ENCODE data around the gene ERF.

GRCh38 chr19:42281827-42282762 lies 27.2 kb upstream of the ERF start:
- TF ChIP-seq CTCF (conservative IDR thresholded peaks at IDR 0.05; ENCODE audit: low read depth, low read length) (no peak), POLR2A (IDR thresholded peaks at IDR 0.05; ENCODE audit: low read depth, low read length) (no peak), RAD21 (IDR thresholded peaks at IDR 0.05; ENCODE audit: low read length) (no peak), RFX5 (IDR thresholded peaks at IDR 0.05; ENCODE audit: low read depth, low read length) (no peak), USF2 (IDR thresholded peaks at IDR 0.05; ENCODE audit: low read depth, low read length) (no peak; the same call in 1 of the 2 replicates), MAFK (IDR thresholded peaks at IDR 0.05; ENCODE audit: low read depth, low read length) (no peak), BHLHE40 (IDR thresholded peaks at IDR 0.05; ENCODE audit: low read depth, low read length) (no peak), CEBPB (IDR thresholded peaks at IDR 0.05; ENCODE audit: low read depth, low read length) (no peak), MXI1 (IDR thresholded peaks at IDR 0.05; ENCODE audit: borderline replicate concordance, low read depth, low read length) (0 out of 2 replicates have a peak, but pooled peaks have one; percentile 45), SMC3 (IDR thresholded peaks at IDR 0.05; ENCODE audit: low read depth, low read length) (no peak)
- TF ChIP-seq, protein P1, sequence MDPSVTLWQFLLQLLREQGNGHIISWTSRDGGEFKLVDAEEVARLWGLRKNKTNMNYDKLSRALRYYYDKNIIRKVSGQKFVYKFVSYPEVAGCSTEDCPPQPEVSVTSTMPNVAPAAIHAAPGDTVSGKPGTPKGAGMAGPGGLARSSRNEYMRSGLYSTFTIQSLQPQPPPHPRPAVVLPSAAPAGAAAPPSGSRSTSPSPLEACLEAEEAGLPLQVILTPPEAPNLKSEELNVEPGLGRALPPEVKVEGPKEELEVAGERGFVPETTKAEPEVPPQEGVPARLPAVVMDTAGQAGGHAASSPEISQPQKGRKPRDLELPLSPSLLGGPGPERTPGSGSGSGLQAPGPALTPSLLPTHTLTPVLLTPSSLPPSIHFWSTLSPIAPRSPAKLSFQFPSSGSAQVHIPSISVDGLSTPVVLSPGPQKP (IDR thresholded peaks at IDR 0.05; ENCODE audit: borderline replicate concordance, low read depth, low read length): no peak
